Panc1 (cell line): ENCODE data around the gene ZNF124. TPM values are rescaled to one million over a fixed set of nuclear protein-coding genes. Genes with fewer than 3 reads are reported as not detected.
A peak's percentile ranks its signal among the peaks of the same experiment; 100 is the strongest.

ENCODE experiments used
- ATAC-seq: fragments of 200-7000 bp; cut with Tn5 transposase; 2 replicates; pipeline ENCODE4 v1.9.1; 2020; ENCODE audit warnings: mild to moderate bottlenecking, moderate library complexity
- BruUV-seq: library from RNA; stranded (reverse); fragments of 400-500 nt; replicated peaks from 2 replicates; lab custom pipeline; 2021; lab: Mats Ljungman, UMichigan
- CTCF ChIA-PET: fragments of 300-600 bp; sonication (Branson Sonifier 250); formaldehyde crosslinking; loops from one replicate; lab custom pipeline; 2022; ENCODE audit warnings: antibody characterized with exemption; lab: Charles Lee
- POLR2A ChIA-PET: fragments of 300-600 bp; sonication (Branson Sonifier 250); formaldehyde crosslinking; loops from one replicate; lab custom pipeline; 2022; ENCODE audit warnings: antibody characterized with exemption; lab: Charles Lee
- DNase-seq: peaks from one replicate; pipeline ENCODE4 v3.0.0-alpha.2; 2010; ENCODE audit warnings: low read depth, low spot score
- H3K27ac ChIP-seq: 2 replicates; pipeline ENCODE4 v1.5.1; 2011; ENCODE audit warnings: mild to moderate bottlenecking, low read length, inconsistent platforms
- H3K27me3 ChIP-seq: fragments of 200-500 bp; sonication (Bioruptor generic); 2 replicates; pipeline ENCODE4 v1.6.0; 2014; ENCODE audit warnings: low read length, inconsistent platforms; ENCODE audit not compliant: control insufficient read depth, insufficient read depth
- H3K36me3 ChIP-seq: fragments of 200-500 bp; sonication (Bioruptor generic); 2 replicates; pipeline ENCODE4 v1.5.1; 2014; ENCODE audit warnings: inconsistent platforms, mild to moderate bottlenecking, low read length, moderate library complexity; ENCODE audit not compliant: control insufficient read depth, insufficient read depth
- H3K4me1 ChIP-seq: 2 replicates; pipeline ENCODE4 v1.5.1; 2011; ENCODE audit warnings: inconsistent platforms, mild to moderate bottlenecking, low read length, moderate library complexity; ENCODE audit not compliant: control insufficient read depth, insufficient read depth
- H3K4me3 ChIP-seq, 2 experiments: 2 replicates each; pipeline ENCODE4 v1.5.1; 2011 to 2012; ENCODE audit warnings: low read depth in 2 of 2, low read length in 2 of 2, mild to moderate bottlenecking in 2 of 2, inconsistent platforms in 1 of 2, moderate library complexity in 1 of 2
- H3K9me3 ChIP-seq: fragments of 200-500 bp; sonication (Bioruptor generic); 2 replicates; pipeline ENCODE4 v1.5.1; 2014; ENCODE audit warnings: low read depth, mild to moderate bottlenecking, inconsistent platforms, low read length, moderate library complexity; ENCODE audit not compliant: control insufficient read depth, insufficient read depth
- POLR2AphosphoS5 ChIP-seq: IDR thresholded peaks from 2 replicates; pipeline ENCODE4 v1.6.1; 2012; ENCODE audit warnings: mild to moderate bottlenecking, low read depth, low read length, moderate library complexity
- SIN3A ChIP-seq: IDR thresholded peaks from 2 replicates; pipeline ENCODE4 v1.6.1; 2012; ENCODE audit warnings: low read depth, mild to moderate bottlenecking, low read length, moderate library complexity, borderline replicate concordance; ENCODE audit not compliant: insufficient read depth
- TCF7L2 ChIP-seq: IDR thresholded peaks from 2 replicates; pipeline ENCODE4 v1.6.1; 2011; ENCODE audit warnings: mild to moderate bottlenecking, low read depth, low read length, inconsistent platforms
- in situ Hi-C: cut with HindIII; loops from 2 replicates; pipeline ENCODE4 v1.10.0; 2016; ENCODE audit warnings: low sequenced_read_pairs, low pct_unique_long_range_greater_than_20kb
- intact Hi-C: fragments of 100-400 bp; cut with micrococcal nuclease; formaldehyde crosslinking; loops from one replicate; pipeline ENCODE4 v1.10.0; 2022; ENCODE audit not compliant: unreplicated experiment
- total RNA-seq: library from RNA; stranded (reverse); gene quantifications from one replicate; pipeline ENCODE4 v1.2.1, GENCODE V29; 2021; ENCODE audit not compliant: unreplicated experiment
- TF ChIP-seq, protein P1 (sequence below), 2 experiments: IDR thresholded peaks; 2 replicates each; pipeline ENCODE4 v1.6.1; 2011 to 2012; ENCODE audit warnings: low read depth in 2 of 2, control low read depth in 1 of 2, low read length in 1 of 2, mild to moderate bottlenecking in 1 of 2, moderate library complexity in 1 of 2; ENCODE audit not compliant: insufficient read depth in 1 of 2
- TF ChIP-seq, protein P2 (sequence below): fragments of 450-650 bp; IDR thresholded peaks from 2 replicates; pipeline ENCODE4 v1.5.1; 2017; ENCODE audit warnings: mild to moderate bottlenecking

The ZNF124 gene
- total RNA-seq, 1 experiment from 2014 or later = 18.6 TPM

DNA sequence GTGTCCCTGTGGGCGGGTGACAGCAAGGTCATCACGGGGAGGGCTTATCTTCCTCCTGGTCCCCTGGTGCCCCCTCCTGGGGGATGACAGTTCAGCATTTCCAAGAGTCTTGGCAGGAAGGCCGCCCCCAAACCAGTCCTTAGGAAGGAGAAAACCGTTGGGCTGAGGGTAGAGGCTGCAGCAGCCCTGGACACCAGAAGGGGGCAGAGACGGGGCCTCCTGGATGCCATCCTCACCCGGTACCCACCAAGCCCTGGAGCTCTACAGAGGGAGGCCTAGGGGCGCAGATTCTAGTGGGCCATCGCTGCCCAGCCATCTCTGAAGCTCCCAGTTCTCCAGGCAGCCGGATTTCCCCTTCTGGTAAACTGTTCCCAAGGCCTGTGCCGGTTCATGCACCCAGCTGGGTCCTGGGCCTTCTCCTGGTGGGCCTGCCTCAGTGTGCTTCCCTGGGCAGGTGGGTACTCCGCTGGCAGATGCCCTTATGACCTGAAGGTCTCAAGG, 52.8 kb downstream of the ZNF124 start:
- H3K36me3 ChIP-seq = no peaks in the 10 kb centered on the region
- no peaks in the 10 kb centered on the region for H3K4me1 ChIP-seq
- no TSS peak for BruUV-seq
- ChIA-PET POLR2A (no interaction called here), CTCF (interaction anchor here (0.9 kb wide), 1 partner anchor 13 kb away, joined by 9 read pairs; no protein-coding TSS in a partner anchor)
- TF ChIP-seq SIN3A (no peak), TCF7L2 (no peak), POLR2AphosphoS5 (no peak)
- TF ChIP-seq, protein P1, sequence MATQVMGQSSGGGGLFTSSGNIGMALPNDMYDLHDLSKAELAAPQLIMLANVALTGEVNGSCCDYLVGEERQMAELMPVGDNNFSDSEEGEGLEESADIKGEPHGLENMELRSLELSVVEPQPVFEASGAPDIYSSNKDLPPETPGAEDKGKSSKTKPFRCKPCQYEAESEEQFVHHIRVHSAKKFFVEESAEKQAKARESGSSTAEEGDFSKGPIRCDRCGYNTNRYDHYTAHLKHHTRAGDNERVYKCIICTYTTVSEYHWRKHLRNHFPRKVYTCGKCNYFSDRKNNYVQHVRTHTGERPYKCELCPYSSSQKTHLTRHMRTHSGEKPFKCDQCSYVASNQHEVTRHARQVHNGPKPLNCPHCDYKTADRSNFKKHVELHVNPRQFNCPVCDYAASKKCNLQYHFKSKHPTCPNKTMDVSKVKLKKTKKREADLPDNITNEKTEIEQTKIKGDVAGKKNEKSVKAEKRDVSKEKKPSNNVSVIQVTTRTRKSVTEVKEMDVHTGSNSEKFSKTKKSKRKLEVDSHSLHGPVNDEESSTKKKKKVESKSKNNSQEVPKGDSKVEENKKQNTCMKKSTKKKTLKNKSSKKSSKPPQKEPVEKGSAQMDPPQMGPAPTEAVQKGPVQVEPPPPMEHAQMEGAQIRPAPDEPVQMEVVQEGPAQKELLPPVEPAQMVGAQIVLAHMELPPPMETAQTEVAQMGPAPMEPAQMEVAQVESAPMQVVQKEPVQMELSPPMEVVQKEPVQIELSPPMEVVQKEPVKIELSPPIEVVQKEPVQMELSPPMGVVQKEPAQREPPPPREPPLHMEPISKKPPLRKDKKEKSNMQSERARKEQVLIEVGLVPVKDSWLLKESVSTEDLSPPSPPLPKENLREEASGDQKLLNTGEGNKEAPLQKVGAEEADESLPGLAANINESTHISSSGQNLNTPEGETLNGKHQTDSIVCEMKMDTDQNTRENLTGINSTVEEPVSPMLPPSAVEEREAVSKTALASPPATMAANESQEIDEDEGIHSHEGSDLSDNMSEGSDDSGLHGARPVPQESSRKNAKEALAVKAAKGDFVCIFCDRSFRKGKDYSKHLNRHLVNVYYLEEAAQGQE (IDR thresholded peaks at IDR 0.05; ENCODE audit: insufficient read depth in 1 of 2, low read depth in 2 of 2, low read length in 1 of 2) = no peak
- TF ChIP-seq, protein P2, sequence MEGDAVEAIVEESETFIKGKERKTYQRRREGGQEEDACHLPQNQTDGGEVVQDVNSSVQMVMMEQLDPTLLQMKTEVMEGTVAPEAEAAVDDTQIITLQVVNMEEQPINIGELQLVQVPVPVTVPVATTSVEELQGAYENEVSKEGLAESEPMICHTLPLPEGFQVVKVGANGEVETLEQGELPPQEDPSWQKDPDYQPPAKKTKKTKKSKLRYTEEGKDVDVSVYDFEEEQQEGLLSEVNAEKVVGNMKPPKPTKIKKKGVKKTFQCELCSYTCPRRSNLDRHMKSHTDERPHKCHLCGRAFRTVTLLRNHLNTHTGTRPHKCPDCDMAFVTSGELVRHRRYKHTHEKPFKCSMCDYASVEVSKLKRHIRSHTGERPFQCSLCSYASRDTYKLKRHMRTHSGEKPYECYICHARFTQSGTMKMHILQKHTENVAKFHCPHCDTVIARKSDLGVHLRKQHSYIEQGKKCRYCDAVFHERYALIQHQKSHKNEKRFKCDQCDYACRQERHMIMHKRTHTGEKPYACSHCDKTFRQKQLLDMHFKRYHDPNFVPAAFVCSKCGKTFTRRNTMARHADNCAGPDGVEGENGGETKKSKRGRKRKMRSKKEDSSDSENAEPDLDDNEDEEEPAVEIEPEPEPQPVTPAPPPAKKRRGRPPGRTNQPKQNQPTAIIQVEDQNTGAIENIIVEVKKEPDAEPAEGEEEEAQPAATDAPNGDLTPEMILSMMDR = peak; percentile 78
- H3K9me3 ChIP-seq = no peaks in the 10 kb centered on the region
- in situ Hi-C loops (no loop called here), intact Hi-C loops (no loop called here)
- ATAC-seq = peak; percentile 70
- DNase-seq = peak; percentile 27
- H3K27me3 ChIP-seq = no peaks in the 10 kb centered on the region
- H3K27ac ChIP-seq = no peak overlapping the region
- H3K4me3 ChIP-seq = no peak overlapping the region

DNA sequence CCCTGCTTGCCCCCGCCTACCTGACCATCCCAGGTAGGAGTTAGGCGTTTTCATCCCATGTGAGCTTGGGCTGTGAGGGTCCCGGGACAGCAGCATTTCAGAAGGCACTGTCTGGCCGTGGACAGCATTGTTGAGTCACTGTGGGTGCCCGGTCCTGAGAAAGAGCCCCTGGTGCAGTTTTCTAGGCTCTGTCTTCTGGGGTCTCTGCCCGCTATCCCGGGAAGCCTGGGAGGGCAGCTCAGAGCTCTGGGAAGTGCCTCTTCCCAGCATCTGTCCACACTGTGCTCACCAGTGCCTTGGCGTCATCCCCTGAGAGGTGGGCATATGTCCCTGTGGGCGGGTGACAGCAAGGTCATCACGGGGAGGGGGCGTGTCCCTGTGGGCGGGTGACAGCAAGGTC, 56.3 kb downstream of the ZNF124 start:
- ATAC-seq (no peak), DNase-seq (no peak)
- in situ Hi-C loops = no loop called here
- no peaks in the 10 kb centered on the region for H3K36me3 ChIP-seq
- H3K4me1 ChIP-seq = peaks cover 19% of the 10 kb centered on the region
- BruUV-seq = no TSS peak
- H3K27ac ChIP-seq = no peak overlapping the region
- no peaks in the 10 kb centered on the region for H3K27me3 ChIP-seq
- TF ChIP-seq, protein P1 (IDR thresholded peaks at IDR 0.05; ENCODE audit: insufficient read depth in 1 of 2, low read depth in 2 of 2, low read length in 1 of 2) = no peak
- no peak for TF ChIP-seq TCF7L2
- TF ChIP-seq POLR2AphosphoS5 = no peak
- no peak for TF ChIP-seq SIN3A
- TF ChIP-seq, protein P2 = no peak
- POLR2A ChIA-PET = no interaction called here
- no peaks in the 10 kb centered on the region for H3K9me3 ChIP-seq
- intact Hi-C loops = no loop called here
- no peak overlapping the region for H3K4me3 ChIP-seq
- CTCF ChIA-PET = no interaction called here
